Osteocyte (in vitro differentiated cells): ENCODE results near the gene ARHGEF1. TPM values are rescaled to one million over a fixed set of nuclear protein-coding genes. Genes with fewer than 3 reads are reported as not detected.
A peak's percentile ranks its signal among the peaks of the same experiment; 100 is the strongest.
"Not testable (repeated sequence)": the region's sequence is repeated elsewhere in the genome, so short reads cannot be mapped to it uniquely, and the experiment has no call there.

Experiments used
- DNase-seq: peaks from one replicate; pipeline ENCODE4 v3.0.0; 2021; ENCODE audit warnings: mixed read lengths; ENCODE audit not compliant: unreplicated experiment; ENCODE audit errors: extremely low spot score
- H3K27ac Mint-ChIP-seq: one replicate; pipeline ENCODE4 v1.8.0; 2021; ENCODE audit warnings: mild to moderate bottlenecking, mixed read lengths; ENCODE audit not compliant: unreplicated experiment
- H3K27me3 Mint-ChIP-seq: one replicate; pipeline ENCODE4 v1.8.0; 2021; ENCODE audit warnings: mixed read lengths; ENCODE audit not compliant: unreplicated experiment
- H3K36me3 Mint-ChIP-seq: one replicate; pipeline ENCODE4 v1.8.0; 2021; ENCODE audit warnings: mixed read lengths; ENCODE audit not compliant: unreplicated experiment
- H3K4me1 Mint-ChIP-seq: one replicate; pipeline ENCODE4 v1.8.0; 2021; ENCODE audit warnings: mixed read lengths; ENCODE audit not compliant: unreplicated experiment
- H3K4me3 Mint-ChIP-seq: one replicate; pipeline ENCODE4 v1.8.0; 2021; ENCODE audit warnings: mild to moderate bottlenecking, moderate library complexity, mixed read lengths; ENCODE audit not compliant: unreplicated experiment
- H3K9me3 Mint-ChIP-seq: one replicate; pipeline ENCODE4 v1.8.0; 2021; ENCODE audit warnings: mixed read lengths; ENCODE audit not compliant: unreplicated experiment
- total RNA-seq: library from RNA; stranded (reverse); gene quantifications from 2 replicates; pipeline ENCODE4 v1.2.1, GENCODE V29; 2021
- TF ChIP-seq, protein P1 (sequence below): fragments of 200-600 bp; sonication (generic); IDR thresholded peaks from 2 replicates; pipeline ENCODE4 v1.5.0; 2021; ENCODE audit warnings: antibody characterized with exemption, mild to moderate bottlenecking, moderate library complexity

Gene ARHGEF1
- total RNA-seq, 1 donor from 2014 or later, result 97.3 TPM

- Mint-ChIP-seq H3K36me3 (no peaks in the 10 kb centered on the region), H3K27me3 (peaks cover 39% of the 10 kb centered on the region), H3K4me3 (no peak overlapping the region), H3K4me1 (peaks cover 2% of the 10 kb centered on the region), H3K27ac (peak overlapping the region; percentile 16), H3K9me3 (no peaks in the 10 kb centered on the region)
- DNase-seq, result no peak
- TF ChIP-seq, protein P1, sequence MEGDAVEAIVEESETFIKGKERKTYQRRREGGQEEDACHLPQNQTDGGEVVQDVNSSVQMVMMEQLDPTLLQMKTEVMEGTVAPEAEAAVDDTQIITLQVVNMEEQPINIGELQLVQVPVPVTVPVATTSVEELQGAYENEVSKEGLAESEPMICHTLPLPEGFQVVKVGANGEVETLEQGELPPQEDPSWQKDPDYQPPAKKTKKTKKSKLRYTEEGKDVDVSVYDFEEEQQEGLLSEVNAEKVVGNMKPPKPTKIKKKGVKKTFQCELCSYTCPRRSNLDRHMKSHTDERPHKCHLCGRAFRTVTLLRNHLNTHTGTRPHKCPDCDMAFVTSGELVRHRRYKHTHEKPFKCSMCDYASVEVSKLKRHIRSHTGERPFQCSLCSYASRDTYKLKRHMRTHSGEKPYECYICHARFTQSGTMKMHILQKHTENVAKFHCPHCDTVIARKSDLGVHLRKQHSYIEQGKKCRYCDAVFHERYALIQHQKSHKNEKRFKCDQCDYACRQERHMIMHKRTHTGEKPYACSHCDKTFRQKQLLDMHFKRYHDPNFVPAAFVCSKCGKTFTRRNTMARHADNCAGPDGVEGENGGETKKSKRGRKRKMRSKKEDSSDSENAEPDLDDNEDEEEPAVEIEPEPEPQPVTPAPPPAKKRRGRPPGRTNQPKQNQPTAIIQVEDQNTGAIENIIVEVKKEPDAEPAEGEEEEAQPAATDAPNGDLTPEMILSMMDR, result no peak
These were observed 53.4 kb downstream of the ARHGEF1 start for GRCh38 chr19:41936416-41936850.

GRCh38 chr19:41936961-41937360 lies 54.0 kb downstream of the ARHGEF1 start:
- no peaks in the 10 kb centered on the region for H3K36me3 Mint-ChIP-seq
- H3K27ac Mint-ChIP-seq, result peak overlapping the region; percentile 16
- TF ChIP-seq, protein P1, result no peak
- no peak overlapping the region for H3K4me3 Mint-ChIP-seq
- no peaks in the 10 kb centered on the region for H3K9me3 Mint-ChIP-seq
- DNase-seq, result no peak
- peaks cover 34% of the 10 kb centered on the region for H3K27me3 Mint-ChIP-seq
- peaks cover 2% of the 10 kb centered on the region for H3K4me1 Mint-ChIP-seq

- Mint-ChIP-seq H3K9me3 (no peaks in the 10 kb centered on the region), H3K27ac (no peak overlapping the region), H3K4me3 (no peak overlapping the region), H3K36me3 (no peaks in the 10 kb centered on the region), H3K4me1 (no peaks in the 10 kb centered on the region), H3K27me3 (peaks cover 29% of the 10 kb centered on the region)
- TF ChIP-seq, protein P1, result no peak
- DNase-seq, result no peak
These were observed 54.8 kb downstream of the ARHGEF1 start for GRCh38 chr19:41937525-41938468.

DNA sequence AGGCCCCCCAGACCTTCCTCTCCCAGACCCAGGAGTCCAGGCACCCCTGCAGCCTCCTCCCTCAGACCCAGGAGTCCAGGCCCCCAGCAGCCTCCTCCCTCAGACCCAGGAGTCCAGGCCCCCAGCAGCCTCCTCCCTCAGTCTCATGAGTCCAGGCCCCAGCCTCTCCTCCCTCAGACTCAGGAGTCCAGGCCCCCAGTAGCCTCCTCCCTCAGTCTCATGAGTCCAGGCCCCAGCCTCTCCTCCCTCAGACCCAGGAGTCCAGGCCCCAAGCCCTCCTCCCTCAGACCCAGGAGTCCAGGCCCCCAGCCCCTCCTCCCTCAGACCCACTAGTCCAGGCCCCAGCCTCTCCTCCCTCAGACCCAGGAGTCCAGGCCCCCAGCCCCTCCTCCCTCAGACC lies 56.2 kb downstream of the ARHGEF1 start:
- not testable (repeated sequence) for H3K4me1 Mint-ChIP-seq, H3K27ac Mint-ChIP-seq, H3K36me3 Mint-ChIP-seq, H3K9me3 Mint-ChIP-seq, DNase-seq
- Mint-ChIP-seq H3K27me3 (peaks cover 17% of the 10 kb centered on the region), H3K4me3 (peak overlapping the region; percentile 87)

DNA sequence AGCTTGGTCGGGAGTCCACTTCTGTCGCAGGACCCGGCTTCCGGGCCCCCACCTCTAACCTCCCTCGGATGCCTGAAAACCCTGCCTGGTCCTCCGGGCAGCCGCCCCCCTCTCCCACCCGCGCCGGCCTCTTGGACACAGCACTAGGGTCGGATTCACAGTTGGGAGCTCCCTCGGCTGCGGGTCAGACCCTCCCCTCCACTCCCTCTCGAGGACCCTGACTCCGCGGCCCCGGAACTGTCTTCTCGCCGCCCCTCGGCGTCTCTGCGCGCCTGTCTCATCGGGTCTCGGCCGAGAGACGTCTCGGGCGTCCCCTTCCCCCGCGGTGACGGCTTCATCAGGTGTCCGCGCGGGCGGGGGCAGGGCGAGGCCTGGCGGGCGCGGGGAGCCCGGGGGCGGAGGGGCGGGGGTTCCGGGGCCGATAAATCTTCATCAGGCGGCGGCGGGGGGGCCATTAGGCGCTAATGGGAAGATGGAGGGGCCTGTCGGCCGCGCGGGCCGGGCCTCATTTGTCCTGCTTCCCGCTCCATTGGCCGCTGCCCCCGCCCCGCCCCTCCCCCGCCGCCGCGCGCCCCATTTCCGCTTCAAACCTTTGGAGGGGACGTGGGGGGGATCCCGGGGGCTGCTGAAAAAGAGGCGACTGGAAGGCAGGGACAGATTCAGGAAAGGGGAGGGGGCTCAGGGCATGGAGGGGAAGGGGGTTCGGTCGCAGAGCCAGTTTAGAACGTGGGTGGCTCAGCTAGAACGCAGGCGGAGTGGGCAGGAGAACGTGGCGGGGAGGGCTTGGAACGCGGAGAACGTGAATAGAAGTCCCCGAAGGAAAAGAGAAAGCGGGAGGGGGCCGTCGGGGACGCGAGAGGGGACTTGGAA lies 57.1 kb downstream of the ARHGEF1 start:
- Mint-ChIP-seq H3K36me3 (no peaks in the 10 kb centered on the region), H3K4me3 (peak overlapping the region; percentile 87), H3K27ac (peak overlapping the region; percentile 69), H3K27me3 (peaks cover 11% of the 10 kb centered on the region), H3K9me3 (no peaks in the 10 kb centered on the region), H3K4me1 (no peaks in the 10 kb centered on the region)
- DNase-seq, result no peak
- TF ChIP-seq, protein P1, result no peak
